ENCODE measurements around the gene FBXO10. TPM values are rescaled to one million over a fixed set of nuclear protein-coding genes. Genes with fewer than 3 reads are reported as not detected.

Gene FBXO10
- total RNA-seq, 1 experiment from 2014 or later: 5.3 TPM

GRCh38 chr9:37540634-37541033, 35.5 kb downstream of the FBXO10 start:
- DNase-seq (ENCODE audit: low read depth, low spot score) (no peak), ATAC-seq (no peak)
- Histone ChIP-seq H3K27ac (ENCODE audit: low read depth, low read length) (no peak overlapping the region), H3K36me3 (ENCODE audit: control insufficient read depth in 1 of 2, insufficient read depth in 2 of 2, low read length in 2 of 2) (no peaks in the 10 kb centered on the region), H3K4me3 (replicated peaks in 1 of 2; ENCODE audit: low read depth in 1 of 2, low read length in 2 of 2) (no peak overlapping the region), H3K9ac (ENCODE audit: low read length) (no peak overlapping the region), H3K4me1 (ENCODE audit: control insufficient read depth in 1 of 2, insufficient read depth in 2 of 2, low read length in 2 of 2) (no peaks in the 10 kb centered on the region), H3K27me3 (ENCODE audit: insufficient read depth, low read length) (no peaks in the 10 kb centered on the region), H3K79me2 (ENCODE audit: insufficient read depth, low read length) (no peaks in the 10 kb centered on the region), H4K20me1 (ENCODE audit: insufficient read depth) (no peaks in the 10 kb centered on the region), H2AFZ (ENCODE audit: low read depth, low read length, poor library complexity, severe bottlenecking) (no peak overlapping the region), H3K9me2 (ENCODE audit: insufficient read depth) (no peaks in the 10 kb centered on the region), H3K9me3 (ENCODE audit: control insufficient read depth in 1 of 2, insufficient read depth in 1 of 2, low read depth in 1 of 2, low read length in 2 of 2) (no peaks in the 10 kb centered on the region), H3K4me2 (ENCODE audit: low read length) (no peak overlapping the region)
- TF ChIP-seq YY1 (IDR thresholded peaks at IDR 0.05; ENCODE audit: extremely low read depth, insufficient replicate concordance, low read depth, low read length) (no peak), EZH2phosphoT487 (IDR thresholded peaks at IDR 0.05; ENCODE audit: borderline replicate concordance) (no peak), ATF3 (IDR thresholded peaks at IDR 0.05) (no peak), ZNF274 (IDR thresholded peaks at IDR 0.05; ENCODE audit: low read depth, low read length) (no peak), CBX3 (IDR thresholded peaks at IDR 0.05; ENCODE audit: low read depth) (no peak), EZH2 (IDR thresholded peaks at IDR 0.05) (no peak), ZBTB33 (IDR thresholded peaks at IDR 0.05; ENCODE audit: extremely low read depth, insufficient replicate concordance, low read length) (no peak), ELF1 (IDR thresholded peaks at IDR 0.05; ENCODE audit: borderline replicate concordance, low read depth) (no peak), TCF7L2 (IDR thresholded peaks at IDR 0.05; ENCODE audit: borderline replicate concordance, extremely low read depth, insufficient read depth, insufficient read length) (no peak), RAD21 (IDR thresholded peaks at IDR 0.05; ENCODE audit: low read depth) (no peak), SRF (IDR thresholded peaks at IDR 0.05; ENCODE audit: low read depth) (no peak), CTCF (IDR thresholded peaks at IDR 0.05 in 2 of 3, conservative IDR thresholded peaks at IDR 0.05 in 1 of 3; ENCODE audit: borderline replicate concordance in 1 of 3, insufficient read depth in 1 of 3, low read depth in 2 of 3, low read length in 2 of 3) (no peak), ZFX (IDR thresholded peaks at IDR 0.05) (no peak), SP1 (IDR thresholded peaks at IDR 0.05; ENCODE audit: low read depth) (no peak), REST (IDR thresholded peaks at IDR 0.05; ENCODE audit: low read depth) (no peak), POLR2AphosphoS5 (IDR thresholded peaks at IDR 0.05; ENCODE audit: low read depth, low read length) (no peak), SIN3A (IDR thresholded peaks at IDR 0.05; ENCODE audit: low read depth) (no peak), JUND (IDR thresholded peaks at IDR 0.05) (no peak), EGR1 (IDR thresholded peaks at IDR 0.05; ENCODE audit: low read depth) (no peak)
- CTCF ChIA-PET: no interaction called here
- intact Hi-C loops (cut with micrococcal nuclease): no loop called here
- RAD21 ChIA-PET (ENCODE audit: low non-redundant PET in 1 of 2, low total read pairs in 2 of 2, uncharacterized antibody in 2 of 2, unreplicated experiment in 2 of 2): no interaction called here
- POLR2A ChIA-PET: no interaction called here
- no TSS peak for BruUV-seq (replicated peaks)
